Measurements from ENCODE around the gene EIF4A3. TPM values are rescaled to one million over a fixed set of nuclear protein-coding genes. Genes with fewer than 3 reads are reported as not detected.
"Not testable (repeated sequence)": the region's sequence is repeated elsewhere in the genome, so short reads cannot be mapped to it uniquely, and the experiment has no call there.

EIF4A3 gene
- total RNA-seq, 1 donor from 2014 or later: 84.8 TPM

DNA sequence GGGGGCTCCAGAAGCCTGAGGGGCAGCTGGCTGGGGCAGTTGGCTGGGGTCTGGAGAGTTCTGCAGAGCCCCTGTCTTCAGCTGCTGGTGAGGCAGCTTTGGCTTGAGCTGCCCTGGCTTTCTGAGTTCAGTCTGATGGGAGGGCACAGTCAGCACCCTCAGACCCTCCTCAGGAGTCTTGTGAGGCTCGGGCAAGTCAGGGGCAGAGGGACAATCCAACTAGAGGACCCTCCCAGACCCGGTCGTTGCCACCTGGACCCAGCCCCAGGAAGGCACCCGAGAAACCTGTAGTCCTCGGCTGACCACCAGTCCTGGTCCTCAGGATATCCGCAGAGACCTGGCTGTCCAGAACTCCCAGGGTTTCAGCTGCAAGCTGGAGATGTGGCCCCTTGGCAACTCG lies 24.8 kb upstream of the EIF4A3 start:
- DNase-seq (ENCODE audit: low spot score): no peak

DNA sequence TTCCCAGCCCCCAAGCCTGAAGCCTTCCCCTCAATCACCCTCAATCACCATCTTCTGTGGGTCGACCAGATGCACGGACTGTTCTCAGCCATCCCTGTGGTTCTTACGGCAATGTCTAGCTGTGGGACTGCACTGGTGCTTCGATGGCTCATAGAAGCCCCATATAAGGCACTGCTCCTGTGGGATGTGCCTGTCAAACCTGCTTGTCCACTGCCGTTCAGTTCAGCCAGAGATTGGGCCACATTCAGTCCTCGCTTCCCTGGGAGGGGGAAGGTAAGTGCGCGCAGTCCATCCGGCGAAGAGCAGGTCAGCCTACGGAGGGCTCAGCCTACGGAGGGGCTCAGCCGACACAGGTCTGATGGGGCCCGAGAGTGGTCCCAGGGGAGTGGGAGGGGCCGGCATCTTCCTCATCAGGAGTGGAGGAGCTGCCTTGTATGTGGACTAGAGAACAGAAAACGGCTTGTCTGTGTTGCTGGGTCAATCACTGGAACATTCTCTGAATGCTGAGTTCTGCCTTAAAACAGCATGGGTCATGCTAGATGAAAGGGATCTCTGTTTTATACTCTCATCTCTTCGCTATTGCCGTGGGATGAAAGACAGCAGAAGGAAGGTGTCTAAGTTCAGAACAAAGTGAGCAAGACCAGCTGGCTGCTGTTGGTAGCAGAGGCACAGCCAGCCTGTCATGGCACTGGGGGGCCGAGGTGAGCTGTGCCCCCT lies 23.0 kb upstream of the EIF4A3 start, which contains the start of gene CARD14:
Gene CARD14 (plus strand): TSS at position 247 of the 717 bp plus-strand sequence. CDS start 11,409 bp downstream, outside the sequence.
- peak; percentile 84 for DNase-seq (ENCODE audit: low spot score)

DNA sequence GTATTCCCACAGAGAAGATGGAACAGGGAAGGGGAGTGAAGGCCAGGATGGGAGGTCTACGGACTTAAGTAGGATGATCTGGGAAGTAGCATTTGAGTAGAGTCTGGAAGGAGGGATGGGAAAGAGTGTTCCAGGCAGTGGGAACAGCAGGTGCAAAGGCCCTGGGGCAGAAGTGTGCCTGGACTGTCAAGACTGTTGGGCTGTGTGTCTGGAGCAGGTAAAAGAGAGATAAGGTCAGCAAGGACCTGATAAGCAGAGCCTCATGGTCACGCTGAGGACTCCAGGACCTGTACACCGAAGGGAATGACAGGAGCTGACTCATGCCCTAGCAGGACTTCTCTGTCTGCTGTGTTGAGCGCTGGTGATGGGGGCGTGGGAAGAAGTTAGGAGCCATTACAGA lies 22.2 kb upstream of the EIF4A3 start:
- DNase-seq (ENCODE audit: low spot score): no peak

DNA sequence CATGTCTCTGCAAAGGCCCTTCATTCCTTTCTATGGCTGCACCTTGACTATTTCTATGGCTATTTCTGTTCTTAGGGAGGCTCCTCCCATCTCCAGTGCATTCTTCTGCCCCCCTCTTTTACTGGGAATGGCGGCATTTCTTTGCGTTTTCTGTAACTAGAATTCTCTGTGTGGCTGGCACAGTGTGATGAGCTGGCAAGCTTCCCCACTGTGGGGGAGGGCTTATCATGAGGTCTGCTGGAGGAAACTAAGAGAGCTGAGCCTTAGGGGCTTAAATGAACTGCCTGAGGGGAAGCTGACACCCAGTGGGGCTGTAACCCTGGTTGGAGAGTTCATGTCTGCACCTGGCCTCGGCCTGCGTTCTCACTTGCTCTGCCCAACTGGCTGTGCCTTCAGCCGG lies 21.4 kb upstream of the EIF4A3 start:
- DNase-seq (ENCODE audit: low spot score): no peak

DNA sequence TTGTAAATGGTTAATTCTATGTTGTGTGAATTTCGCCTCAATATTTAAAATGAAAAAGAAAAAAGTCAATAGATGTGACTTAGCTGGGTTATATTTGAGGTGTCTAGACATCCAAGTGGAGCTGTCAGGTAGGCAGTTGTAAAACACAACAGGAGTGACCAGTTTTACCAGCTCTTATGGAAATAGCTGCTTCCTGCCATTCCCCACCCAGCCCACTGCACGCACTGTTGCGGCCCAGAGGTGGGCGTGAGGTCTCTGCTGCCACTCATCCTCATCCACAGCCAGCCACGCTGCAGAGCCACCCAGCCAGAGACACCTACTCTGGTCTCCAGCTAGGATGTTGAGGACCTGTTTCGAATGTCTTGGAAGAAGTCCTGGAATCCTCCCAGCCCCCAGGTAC lies 19.5 kb upstream of the EIF4A3 start:
- DNase-seq (ENCODE audit: low spot score): no peak

DNA sequence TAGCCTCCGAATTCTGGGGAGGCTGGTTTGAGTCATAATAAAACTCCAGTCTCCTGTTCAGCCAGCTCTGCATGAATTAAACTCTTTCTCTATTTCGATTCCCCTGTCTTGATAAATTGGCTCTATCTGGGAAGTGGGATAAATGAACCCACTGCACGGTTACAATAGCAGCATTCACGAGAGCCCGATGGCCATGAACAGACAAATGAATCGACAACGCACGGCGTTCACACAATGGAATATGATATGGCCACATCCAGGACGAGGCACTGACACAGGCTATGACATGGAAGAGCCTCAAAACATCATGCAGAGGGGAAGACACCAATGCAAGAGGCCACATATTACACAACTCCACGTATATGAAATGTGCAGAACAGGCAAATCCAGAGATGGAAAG lies 17.3 kb upstream of the EIF4A3 start:
- DNase-seq (ENCODE audit: low spot score): no peak

DNA sequence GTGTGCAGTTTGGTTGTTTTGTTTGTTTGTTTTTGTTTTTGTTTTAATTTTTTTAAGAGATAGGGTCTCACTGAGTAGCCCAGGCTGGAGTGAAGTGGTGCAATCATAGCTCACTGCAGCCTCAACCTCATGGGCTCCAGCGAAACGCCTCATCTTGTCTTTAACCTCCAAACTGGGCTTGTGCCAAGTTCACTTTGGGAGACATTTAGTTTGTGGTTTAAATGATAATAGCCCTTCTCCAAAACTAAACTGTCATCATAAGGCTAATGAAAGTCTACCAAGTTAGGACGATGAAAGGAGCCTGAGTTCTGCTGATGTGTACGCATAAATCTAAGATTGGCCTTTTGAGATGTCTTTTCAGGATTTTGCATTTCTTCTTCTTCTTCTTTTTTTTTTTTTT lies 16.4 kb upstream of the EIF4A3 start:
- DNase-seq (ENCODE audit: low spot score): no peak

DNA sequence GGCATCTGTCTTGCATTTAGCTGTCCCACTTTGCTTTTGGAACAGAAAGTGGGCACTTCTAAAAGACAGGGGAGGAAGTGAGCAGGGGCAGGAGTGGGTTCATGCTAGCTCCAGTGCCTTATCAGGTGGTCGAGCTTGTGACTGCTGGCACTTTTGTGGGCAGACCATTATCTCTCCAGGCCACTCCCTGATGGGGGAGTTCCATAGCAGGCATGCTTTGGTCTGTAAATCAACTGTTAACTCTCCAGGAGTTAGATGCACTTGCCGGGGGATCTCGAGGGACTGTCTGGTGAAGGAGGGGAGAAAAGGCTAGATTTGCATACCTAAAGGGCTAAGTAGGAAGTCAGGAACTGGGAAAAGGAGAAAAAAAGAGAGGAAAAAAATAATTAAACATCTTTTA lies 13.6 kb upstream of the EIF4A3 start:
- DNase-seq (ENCODE audit: low spot score): no peak

DNA sequence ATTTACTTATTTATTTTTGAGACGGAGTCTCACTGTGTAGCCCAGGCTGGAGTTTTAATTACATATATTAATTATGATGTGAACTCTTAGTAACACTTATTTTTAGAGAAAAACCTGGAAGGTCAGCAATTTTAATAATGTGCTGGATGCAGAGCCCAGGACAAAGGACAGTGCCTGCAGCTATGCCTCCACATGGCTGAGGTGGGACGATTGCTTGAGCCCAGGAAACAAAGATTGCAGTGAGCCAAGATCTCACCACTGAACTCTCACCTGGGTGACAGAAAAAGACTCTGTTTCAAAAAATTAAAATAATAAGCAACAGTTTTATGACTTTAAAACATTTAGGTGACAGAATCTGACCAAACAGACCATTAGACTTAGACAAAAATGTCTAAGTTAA lies 11.9 kb upstream of the EIF4A3 start:
- DNase-seq (ENCODE audit: low spot score): no peak

DNA sequence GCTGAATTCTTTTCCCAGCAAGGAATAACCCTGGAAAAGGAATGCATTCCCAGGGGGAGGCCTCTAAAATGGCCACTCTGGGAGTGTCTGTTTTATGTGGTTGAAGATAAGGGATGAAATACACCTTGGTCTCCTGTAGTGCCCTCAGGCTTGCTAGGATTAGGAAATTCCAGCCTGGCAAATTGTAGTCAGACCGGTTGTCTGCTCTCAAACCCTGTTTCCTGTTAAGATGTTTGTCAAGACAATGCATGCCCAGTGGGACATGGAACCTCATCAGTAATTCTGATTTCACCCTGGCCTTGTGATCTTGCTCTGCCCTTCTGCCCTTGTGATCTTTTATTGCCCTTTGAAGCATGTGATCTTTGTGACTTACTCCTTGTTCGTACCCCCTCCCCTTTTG lies 8.7 kb upstream of the EIF4A3 start:
- not testable (repeated sequence) for DNase-seq (ENCODE audit: low spot score)

DNA sequence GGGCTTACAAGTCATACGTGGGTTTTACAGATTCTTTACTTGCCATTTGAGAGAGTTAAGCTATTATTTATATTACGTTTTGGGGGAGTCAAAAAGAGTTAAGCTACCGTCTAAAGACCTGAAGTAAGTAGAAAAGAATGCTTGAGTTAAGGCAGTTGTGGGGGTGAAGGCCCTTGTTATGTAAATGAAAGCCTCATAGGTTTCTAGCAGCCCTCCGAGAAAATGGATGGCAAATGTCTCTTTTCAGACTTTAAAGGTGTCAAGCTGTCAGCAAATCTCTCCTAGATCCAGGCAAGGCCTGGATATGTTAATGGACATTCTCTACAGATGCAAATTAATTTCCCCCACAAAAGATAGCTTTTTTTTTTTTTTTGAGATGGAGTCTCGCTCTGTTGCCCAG lies 7.2 kb upstream of the EIF4A3 start:
- no peak for DNase-seq (ENCODE audit: low spot score)

DNA sequence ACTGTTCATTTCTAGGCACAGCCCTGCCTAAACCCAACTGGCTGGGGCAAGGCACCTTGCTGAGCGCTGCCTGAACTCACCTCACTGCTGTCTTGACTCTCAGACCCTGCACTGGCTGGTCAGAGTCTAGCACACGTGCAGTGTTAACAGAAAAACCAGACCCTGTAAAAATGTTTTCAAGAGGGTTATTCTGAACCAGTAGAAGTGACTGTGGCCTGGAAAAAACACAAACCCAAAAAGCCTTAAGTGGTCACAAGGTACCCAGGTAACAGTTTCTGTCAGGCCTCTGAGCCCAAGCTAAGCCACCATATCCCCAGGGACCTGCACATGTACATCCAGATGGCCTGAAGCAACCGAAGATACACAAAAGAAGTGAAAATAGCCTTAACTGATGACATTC lies 6.1 kb upstream of the EIF4A3 start:
- no peak for DNase-seq (ENCODE audit: low spot score)

DNA sequence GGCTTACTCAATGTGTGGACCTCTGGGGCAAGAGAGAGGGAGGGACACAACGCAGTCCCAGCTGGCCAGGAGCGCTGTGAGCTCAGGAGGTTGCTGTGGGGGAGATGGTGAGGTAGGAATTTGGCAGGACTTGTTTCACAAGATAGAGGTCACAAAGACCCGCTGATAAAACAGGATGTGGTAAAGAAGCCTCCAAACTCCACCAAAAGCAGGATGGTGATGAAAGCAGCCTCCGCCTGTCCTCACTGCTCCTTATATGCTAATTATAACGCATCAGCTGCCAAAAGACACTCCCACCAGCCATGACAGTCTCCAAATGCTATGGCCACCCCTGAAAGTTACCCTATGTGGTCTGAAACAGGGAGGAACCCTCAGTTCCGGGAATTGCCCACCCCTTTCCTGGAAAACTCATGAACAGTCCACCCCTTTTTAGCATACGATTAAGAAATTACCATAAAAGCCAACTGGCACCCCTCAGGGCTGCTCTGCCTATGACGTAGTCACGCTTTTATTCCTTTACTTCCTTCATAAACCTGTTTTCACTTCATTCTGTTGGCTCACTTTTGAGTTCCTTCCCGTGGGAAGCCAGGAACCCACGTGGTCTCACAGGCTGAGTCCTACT lies 5.3 kb upstream of the EIF4A3 start:
- DNase-seq (ENCODE audit: low spot score): no peak

DNA sequence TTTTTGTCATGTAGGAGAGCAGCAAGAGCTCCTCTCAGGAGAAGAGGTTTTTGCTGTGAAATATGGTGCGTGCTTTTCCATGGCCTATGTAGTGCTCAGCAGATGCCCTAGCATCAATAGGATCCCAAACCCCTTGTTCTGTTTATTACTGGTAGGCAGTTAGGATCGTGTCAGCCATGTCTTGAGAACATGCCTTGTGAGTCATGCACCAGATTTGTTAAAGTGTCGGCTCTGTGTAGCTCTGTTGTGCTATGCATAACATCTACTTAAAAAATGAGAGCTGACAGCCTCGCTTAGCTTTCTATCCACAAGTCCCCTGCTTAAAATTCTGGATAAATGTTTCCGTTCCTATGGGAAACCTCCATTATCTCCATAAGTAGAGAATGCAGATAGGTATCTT lies 4.4 kb upstream of the EIF4A3 start:
- no peak for DNase-seq (ENCODE audit: low spot score)

DNA sequence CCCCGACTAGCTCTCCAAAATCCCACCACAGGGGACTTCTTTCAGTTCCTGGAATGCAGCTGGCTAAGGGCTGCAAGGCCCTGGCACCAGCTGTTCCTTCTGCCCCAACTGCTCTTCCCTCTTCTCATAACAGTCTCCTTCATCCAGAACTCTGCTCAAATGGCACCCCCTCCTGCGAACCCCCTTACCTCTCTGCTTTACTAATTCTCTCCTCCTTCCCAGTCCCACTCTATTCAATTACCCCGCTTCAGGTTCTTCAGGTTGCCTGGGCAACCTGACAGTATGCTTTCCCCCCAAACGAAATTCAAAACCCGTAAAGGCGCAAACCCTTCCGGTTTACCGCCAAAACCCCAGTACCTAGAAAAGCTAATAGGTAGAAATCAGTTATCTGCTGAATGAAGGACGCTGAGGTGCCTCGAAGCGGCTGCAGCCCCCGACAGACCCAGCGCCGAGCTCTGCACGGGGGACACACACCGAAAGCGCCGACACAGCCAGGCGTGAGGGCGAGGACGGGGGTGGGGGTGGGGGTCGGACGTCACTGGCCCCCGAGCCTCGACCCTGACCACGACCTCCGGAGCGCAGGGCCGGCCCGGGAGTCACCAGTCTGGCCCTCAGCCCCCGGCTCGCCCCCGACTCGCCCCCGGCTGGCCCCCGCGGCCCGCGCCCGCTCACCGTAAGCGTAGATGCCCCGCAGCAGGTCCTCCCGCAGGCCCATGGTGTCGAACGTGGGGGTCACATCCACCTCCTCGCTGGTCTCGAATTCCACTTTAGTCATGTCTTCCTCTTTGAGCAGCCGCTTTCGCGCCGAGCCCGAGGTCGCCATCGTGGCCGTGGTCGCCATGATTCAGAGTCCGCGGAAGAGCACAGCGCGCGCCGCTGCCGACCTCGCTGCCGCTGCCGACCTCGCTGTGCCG lies 550 bp downstream of the EIF4A3 start:
- DNase-seq (ENCODE audit: low spot score): no peak

DNA sequence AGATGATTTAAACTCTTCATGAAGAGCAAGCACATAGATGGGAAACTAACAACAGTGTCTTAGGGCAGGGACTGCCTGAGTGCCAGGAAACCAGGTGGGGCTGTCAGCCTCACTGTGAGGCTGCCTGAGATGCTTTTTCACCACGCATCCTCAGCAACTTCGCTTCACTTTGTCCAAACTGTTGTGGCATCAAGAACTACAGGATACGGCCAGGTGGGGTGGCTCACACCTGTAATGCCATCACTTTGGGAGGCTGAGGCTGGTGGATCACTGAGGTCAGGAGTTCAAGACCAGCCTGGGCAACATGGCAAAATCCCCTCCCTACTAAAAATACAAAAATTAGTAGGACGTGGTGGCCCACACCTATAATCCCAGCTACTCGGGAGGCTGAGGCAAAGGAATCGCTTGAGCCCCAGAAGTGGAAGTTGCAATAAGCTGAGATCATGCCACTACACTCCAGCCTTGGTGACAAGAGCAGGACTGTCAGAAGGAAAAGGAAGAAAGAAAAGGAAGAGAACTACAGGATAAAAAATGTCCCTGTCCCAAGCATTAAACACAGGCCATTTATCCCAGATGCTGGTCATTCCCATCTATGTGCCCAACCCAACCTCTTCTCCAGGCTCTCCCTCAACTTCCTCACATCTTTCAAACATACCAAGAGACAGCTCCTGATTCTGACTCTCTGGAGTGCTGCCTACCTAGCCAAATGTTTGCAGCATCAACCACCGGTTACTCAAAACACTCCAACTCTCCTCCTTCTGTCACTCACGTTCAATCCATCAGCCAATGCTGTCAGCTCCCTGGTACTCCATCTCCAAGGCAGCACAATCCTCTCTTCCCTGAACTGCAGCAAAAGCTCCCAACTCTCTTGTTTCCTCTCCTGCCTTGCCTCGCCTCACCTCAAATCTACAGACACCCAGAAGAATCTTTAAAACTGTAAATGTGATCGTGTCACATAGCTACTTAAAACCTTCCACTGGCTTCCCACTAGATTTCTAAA lies 1.6 kb downstream of the EIF4A3 start:
- DNase-seq (ENCODE audit: low spot score): no peak

DNA sequence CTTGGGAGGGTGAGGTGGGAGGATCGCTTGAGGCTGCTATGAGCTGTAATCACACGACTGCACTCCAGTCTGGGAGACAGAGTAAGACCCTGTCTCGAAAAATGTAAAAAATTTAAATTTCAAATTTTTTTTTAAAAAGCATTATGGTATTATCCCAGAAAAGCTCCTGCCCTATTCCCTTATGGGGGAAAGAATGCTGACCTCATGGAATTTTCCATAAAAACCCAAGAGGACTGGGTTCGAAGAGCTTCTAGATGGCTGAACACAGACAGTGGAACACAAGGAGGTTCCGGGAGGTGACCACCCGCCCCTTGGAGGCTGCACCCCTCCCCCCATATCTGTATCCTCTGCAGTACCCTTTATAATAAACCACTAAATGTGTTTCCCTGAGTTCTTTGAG lies 4.0 kb downstream of the EIF4A3 start:
- DNase-seq (ENCODE audit: low spot score): no peak

DNA sequence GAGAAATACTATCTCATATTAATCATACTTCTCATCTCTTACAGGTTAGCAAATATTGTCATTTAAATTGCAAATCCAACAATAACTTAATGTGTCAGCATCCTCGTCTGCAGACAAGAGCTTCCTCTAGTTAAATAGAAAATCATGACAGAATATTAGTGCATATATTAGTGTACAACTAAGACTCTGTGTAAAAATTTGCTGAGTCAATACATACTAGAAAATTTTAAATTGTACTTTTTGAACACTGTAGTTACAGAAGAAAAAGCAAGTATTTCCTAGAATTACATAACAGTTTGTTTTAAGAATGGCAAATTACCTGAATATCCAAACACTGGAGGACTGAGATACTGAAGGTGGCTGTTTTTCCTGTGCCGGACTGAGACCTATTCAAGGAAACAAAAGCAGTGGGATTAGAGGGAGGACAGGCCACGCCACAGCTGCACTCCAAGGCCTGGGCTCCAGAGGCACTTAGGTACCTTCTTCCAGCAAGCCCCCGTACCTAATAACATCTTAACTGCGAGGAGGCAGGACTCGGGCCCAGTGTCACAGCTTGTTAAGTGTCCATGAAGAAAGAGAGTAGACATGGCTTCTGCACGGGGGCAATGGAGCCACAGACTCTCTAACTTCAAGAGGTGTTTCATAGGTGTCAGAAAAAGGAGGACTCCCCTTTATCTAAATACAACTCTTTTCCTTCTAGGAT lies 5.3 kb downstream of the EIF4A3 start:
- DNase-seq (ENCODE audit: low spot score): no peak

DNA sequence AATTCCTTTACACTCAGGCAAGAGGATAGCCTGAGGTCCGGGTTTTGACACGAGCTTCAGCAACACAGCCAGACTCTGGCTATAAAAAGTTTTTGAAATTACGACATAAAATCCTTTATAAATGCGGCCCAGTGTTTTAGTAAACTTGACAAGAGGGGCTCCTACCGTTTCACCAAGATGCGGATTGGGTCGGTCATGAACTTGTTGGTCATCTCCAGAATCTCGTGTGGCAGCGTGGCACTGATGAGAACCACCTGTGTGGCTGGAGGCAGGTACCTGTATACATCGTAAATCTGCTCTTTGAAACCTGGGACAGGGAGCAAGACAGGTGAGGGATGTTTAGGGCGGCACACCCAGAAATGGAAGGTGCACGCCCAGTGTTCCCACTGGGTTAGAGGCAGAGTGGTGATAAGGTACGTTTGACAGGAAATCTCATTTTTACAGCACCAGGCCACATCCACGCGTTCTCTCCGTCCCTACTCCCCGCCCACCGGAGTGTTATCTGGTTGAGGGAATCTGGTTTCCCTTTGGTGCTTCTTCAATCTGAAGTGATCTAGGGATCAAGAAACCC lies 8.0 kb downstream of the EIF4A3 start:
- no peak for DNase-seq (ENCODE audit: low spot score)

DNA sequence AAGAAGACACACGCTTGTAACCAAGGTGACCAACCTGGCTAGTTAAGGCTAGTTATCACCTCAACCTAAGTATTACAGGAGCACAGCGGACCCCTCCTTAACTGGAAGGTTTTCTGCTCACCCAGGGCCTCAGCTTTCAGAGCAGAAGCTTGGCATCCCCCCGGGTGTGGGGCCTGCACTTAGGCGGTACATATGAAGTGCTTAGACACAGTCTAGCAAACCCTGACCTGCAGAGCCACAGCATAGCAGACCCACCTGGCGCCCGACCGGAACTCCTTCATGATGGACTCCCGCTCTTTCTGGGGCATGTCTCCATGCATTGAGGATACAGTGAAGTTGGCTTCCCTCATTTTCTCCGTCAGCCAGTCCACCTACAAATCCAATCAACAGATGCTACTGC lies 9.8 kb downstream of the EIF4A3 start:
- no peak for DNase-seq (ENCODE audit: low spot score)

DNA sequence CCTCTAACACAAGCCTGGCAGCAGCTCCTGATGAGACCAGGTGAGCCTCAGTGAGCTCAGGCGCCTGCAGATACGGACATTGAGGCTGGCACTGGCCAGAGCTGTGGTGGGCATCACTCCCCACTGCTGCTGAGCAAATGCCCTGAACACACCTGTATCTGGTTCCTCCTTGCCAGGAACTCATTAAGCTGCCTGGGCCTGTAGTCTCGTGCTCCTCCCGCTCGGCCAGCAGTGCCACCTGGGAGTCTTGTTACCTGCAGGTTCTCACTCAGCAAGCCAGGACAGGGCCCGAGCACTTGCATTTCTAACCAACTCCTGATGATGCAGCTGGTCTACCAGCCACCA lies 13.3 kb downstream of the EIF4A3 start:
- DNase-seq (ENCODE audit: low spot score): no peak
